Measurements from ENCODE around the gene HOXA3. TPM values are rescaled to one million over a fixed set of nuclear protein-coding genes. Genes with fewer than 3 reads are reported as not detected.

HOXA3 gene
- total and polyA plus RNA-seq, 2 of the 8 experiments (the other 6 are each of a cell fraction or from before 2014, with no cell fraction given), result not detected

DNA sequence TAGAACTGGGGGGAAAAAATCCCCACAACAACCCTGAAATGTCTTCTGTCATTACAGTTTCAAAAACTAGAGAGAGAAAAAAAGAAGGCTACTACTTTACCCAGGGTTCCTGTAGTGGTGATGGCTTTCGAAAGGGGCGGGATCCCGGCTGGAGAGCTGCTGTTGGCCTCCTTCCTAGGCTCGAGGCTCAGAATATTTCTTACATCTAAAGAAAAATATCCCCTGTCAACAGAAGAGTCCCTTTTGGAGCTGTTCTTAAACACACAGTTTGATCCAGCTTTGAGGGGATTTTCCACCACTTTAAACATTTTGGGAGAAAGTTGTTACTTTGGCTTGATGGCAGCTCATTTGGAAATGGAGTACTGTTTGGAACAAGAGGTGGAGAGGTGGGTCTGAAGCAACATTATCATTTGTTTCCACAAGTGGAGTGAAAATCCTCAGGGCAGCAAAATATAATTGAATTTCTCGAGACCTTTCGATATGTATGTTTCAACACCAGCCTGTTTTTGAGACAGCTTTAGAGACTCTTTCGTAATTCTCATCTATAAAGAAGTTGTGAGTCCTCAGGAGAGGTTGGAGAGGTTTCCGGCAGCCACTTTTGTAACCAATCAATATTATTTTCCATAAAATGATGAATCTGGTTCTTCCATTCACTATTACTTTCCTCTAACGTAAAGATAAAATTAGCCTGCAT lies 42.5 kb upstream of the HOXA3 start:
- Histone ChIP-seq H2BK20ac (ENCODE audit: low read length) (no peak overlapping the region), H4K20me1 (replicated peaks in 1 of 2; ENCODE audit: control insufficient read depth in 1 of 2, insufficient read depth in 2 of 2, low read length in 2 of 2) (peaks cover 20 to 39% of the 10 kb centered on the region in 2 experiments), H3K27me3 (replicated peaks in 1 of 4; ENCODE audit: control insufficient read depth in 3 of 4, extremely low read depth in 1 of 4, insufficient read depth in 3 of 4, low read length in 3 of 4) (peaks cover 83 to 100% (median 95%) of the 10 kb centered on the region in 4 experiments), H3K4me1 (replicated peaks in 1 of 4; ENCODE audit: control insufficient read depth in 3 of 4, insufficient read depth in 4 of 4, low read length in 3 of 4) (peaks cover 0 to 6% (median 4%) of the 10 kb centered on the region in 4 experiments; a peak in 4 of 7 replicates), H3K79me2 (ENCODE audit: control insufficient read depth in 1 of 2, insufficient read depth in 2 of 2, low read length in 2 of 2) (no peaks in the 10 kb centered on the region), H4K8ac (ENCODE audit: extremely low read depth, insufficient read depth, low read length) (no peak overlapping the region), H3K4me3 (ENCODE audit: extremely low read depth in 1 of 4, insufficient read depth in 2 of 4, low read depth in 3 of 4, low read length in 4 of 4) (no peak overlapping the region), H3K23ac (ENCODE audit: insufficient read length) (no peak overlapping the region), H3K23me2 (ENCODE audit: low read depth, low read length) (no peaks in the 10 kb centered on the region), H2BK5ac (ENCODE audit: low read depth, low read length) (no peak overlapping the region), H4K5ac (ENCODE audit: insufficient read length, low read depth, low read length) (no peak overlapping the region), H3K9ac (replicated peaks in 1 of 4; ENCODE audit: extremely low read depth in 1 of 4, low read depth in 3 of 4, low read length in 3 of 4) (no peak overlapping the region), H3K4me2 (ENCODE audit: insufficient read depth in 1 of 2, low read depth in 2 of 2, low read length in 2 of 2) (no peak overlapping the region), H3K27ac (ENCODE audit: low read depth, low read length) (no peak overlapping the region), H2BK120ac (replicated peaks; ENCODE audit: low read depth, low read length) (no peak overlapping the region), H3K18ac (ENCODE audit: extremely low read depth, low read length) (no peak overlapping the region), H3K36me3 (ENCODE audit: control insufficient read depth in 2 of 4, insufficient read depth in 4 of 4, low read length in 3 of 4) (peaks cover 0 to 18% (median 0%) of the 10 kb centered on the region in 4 experiments; a peak in 1 of 8 replicates), H3K56ac (replicated peaks; ENCODE audit: insufficient read length, low read depth, low read length) (no peak overlapping the region), H2AFZ (ENCODE audit: low read length) (no peak overlapping the region), H4K91ac (replicated peaks; ENCODE audit: insufficient read length, low read length) (no peak overlapping the region), H2BK15ac (ENCODE audit: low read length) (no peak overlapping the region), H2BK12ac (ENCODE audit: low read depth, low read length) (no peak overlapping the region), H3K14ac (ENCODE audit: insufficient read length) (no peak overlapping the region), H3K9me3 (ENCODE audit: insufficient read depth in 2 of 2, low read depth in 1 of 2, low read length in 1 of 2) (peaks cover 0 to 3% of the 10 kb centered on the region in 2 experiments; a peak in 1 of 4 replicates), H3K79me1 (ENCODE audit: low read depth, low read length) (no peaks in the 10 kb centered on the region), H3K4ac (replicated peaks; ENCODE audit: insufficient read length, low read depth, low read length) (no peak overlapping the region), H2AK5ac (ENCODE audit: low read depth, low read length) (no peak overlapping the region)
- CTCF ChIA-PET (ENCODE audit: partially characterized antibody), result interaction anchor here (0.6 to 3.2 kb wide), 19 partner anchors 9 to 902 kb away, joined by 3 to 31 read pairs (median 4); partner anchors contain the start of gene HOXA11
- FAIRE-seq (peak; percentile 13), DNase-seq (ENCODE audit: low read depth in 1 of 2, low spot score in 2 of 2) (peak in 1 of 2 experiments; percentile 38)
- POLR2A ChIA-PET (ENCODE audit: partially characterized antibody), result no interaction called here
- 68% methylated on average over 9 of the region's 9 CpGs; no CpG with 5 or more reads in 1 of the 2 experiments for WGBS, 2 experiments (ENCODE audit: extremely low coverage in 1 of 2, insufficient coverage in 1 of 2, insufficient read length in 1 of 2, insufficient replicate concordance in 2 of 2, low coverage in 1 of 2, low lambda C conversion rate in 2 of 2, missing lambda C conversion rate in 1 of 2)
- TF ChIP-seq TAF1 (IDR thresholded peaks at IDR 0.05; ENCODE audit: low read depth, low read length), result no peak
- TF ChIP-seq POU5F1 (IDR thresholded peaks at IDR 0.05; ENCODE audit: low read depth, low read length), result no peak
- TF ChIP-seq POLR2A (IDR thresholded peaks at IDR 0.05; ENCODE audit: control extremely low read depth in 1 of 2, low read depth in 2 of 2, low read length in 2 of 2), result no peak
- no peak for TF ChIP-seq KDM5A (IDR thresholded peaks at IDR 0.05; ENCODE audit: low read length)
